Measurements from ENCODE around the gene SREK1IP1. TPM values are rescaled to one million over a fixed set of nuclear protein-coding genes. Genes with fewer than 3 reads are reported as not detected.

SREK1IP1 gene
- total and polyA plus RNA-seq, 10 of the 15 experiments (the other 5 are each of a cell fraction or from before 2014, with no cell fraction given): 9.1 to 60.3 (median 26.9) TPM

- TF ChIP-seq ZBTB40 (IDR thresholded peaks at IDR 0.05; ENCODE audit: borderline replicate concordance): no peak
- no peak for TF ChIP-seq ZSCAN29 (IDR thresholded peaks at IDR 0.05)
- TF ChIP-seq ESRRA (IDR thresholded peaks at IDR 0.05; ENCODE audit: low read length): no peak
Observed at GRCh38 chr5:64789457-64789856, 21.0 kb upstream of the SREK1IP1 start (continued).

GRCh38 chr5:64788156-64788555, 19.7 kb upstream of the SREK1IP1 start:
- Histone ChIP-seq H3K27ac (ENCODE audit: control insufficient read depth, insufficient read depth) (no peak overlapping the region), H3K36me3 (ENCODE audit: control insufficient read depth in 2 of 2, insufficient read depth in 2 of 2, low read length in 1 of 2) (peaks cover 0 to 6% of the 10 kb centered on the region in 2 experiments; a peak in 2 of 4 replicates), H3K79me2 (ENCODE audit: control insufficient read depth, insufficient read depth, low read length) (no peaks in the 10 kb centered on the region), H3K27me3 (replicated peaks in 1 of 2; ENCODE audit: control insufficient read depth in 2 of 2, insufficient read depth in 2 of 2, low read length in 1 of 2) (no peaks in the 10 kb centered on the region), H3K4me2 (ENCODE audit: control insufficient read depth, insufficient read depth) (no peak overlapping the region), H2AFZ (ENCODE audit: control insufficient read depth, low read depth, low read length) (no peak overlapping the region), H3K4me1 (ENCODE audit: control insufficient read depth, insufficient read depth, low read length) (no peaks in the 10 kb centered on the region), H4K20me1 (ENCODE audit: control insufficient read depth, insufficient read depth) (no peaks in the 10 kb centered on the region), H3K9me3 (replicated peaks; ENCODE audit: control insufficient read depth, insufficient read depth, low read length) (no peaks in the 10 kb centered on the region; the same call in 2 of the 3 replicates), H3K9ac (ENCODE audit: control insufficient read depth, insufficient read depth, low read length) (no peak overlapping the region), H3K4me3 (no peak overlapping the region)
- in situ Hi-C loops (cut with MboI) (loop anchor here (5.0 to 10.0 kb wide), 2 partner anchors 156 to 563 kb away; no protein-coding TSS in a partner anchor), intact Hi-C loops (cut with micrococcal nuclease; ENCODE audit: unreplicated experiment) (loop anchor here (10.0 kb wide), 1 partner anchor 643 kb away; no protein-coding TSS in a partner anchor)
- peak; percentile 23 for FAIRE-seq
- ChIA-PET CTCF (interaction anchor here (0.7 to 8.9 kb wide), 6 partner anchors 9 to 151 kb away, joined by 3 to 161 read pairs (median 4); no protein-coding TSS in a partner anchor), RAD21 (ENCODE audit: unreplicated experiment) (interaction anchor here (0.8 kb wide), 1 partner anchor 13 kb away, joined by 3 read pairs; no protein-coding TSS in a partner anchor), SMC1A (ENCODE audit: uncharacterized antibody, unreplicated experiment) (interaction anchor here (8.9 kb wide), 1 partner anchor 151 kb away, joined by 91 read pairs; no protein-coding TSS in a partner anchor), POLR2A (no interaction called here)
- DNase-seq (ENCODE audit: low read depth, low spot score): no peak
- no peak for ATAC-seq
- WGBS (ENCODE audit: insufficient coverage, insufficient replicate concordance, low lambda C conversion rate, missing lambda C conversion rate): 98% methylated on average over 2 of the region's 2 CpGs
- no TSS peak for BruUV-seq (replicated peaks)
- no peak for TF ChIP-seq ZBTB40 (IDR thresholded peaks at IDR 0.05; ENCODE audit: borderline replicate concordance)
- TF ChIP-seq E2F8 (IDR thresholded peaks at IDR 0.05; ENCODE audit: low read depth, partially characterized antibody): no peak
- TF ChIP-seq PML (IDR thresholded peaks at IDR 0.05; ENCODE audit: low read length): no peak
- no peak for TF ChIP-seq BMI1 (IDR thresholded peaks at IDR 0.05; ENCODE audit: borderline replicate concordance)
- no peak for TF ChIP-seq ETV6 (conservative IDR thresholded peaks at IDR 0.05 in 1 of 2, IDR thresholded peaks at IDR 0.05 in 1 of 2; ENCODE audit: borderline replicate concordance in 1 of 2, low read depth in 1 of 2)
- no peak for TF ChIP-seq MEF2A (IDR thresholded peaks at IDR 0.05; ENCODE audit: insufficient read depth, low read depth, low read length)
- no peak for TF ChIP-seq GABPA (IDR thresholded peaks at IDR 0.05; ENCODE audit: low read depth)

Data from GM12878 (cell line).